GM10248 (cell line): ENCODE data around the gene DIAPH2.

Experiments
- CTCF ChIA-PET: fragments of 300-600 bp; sonication (Branson Sonifier 250); formaldehyde crosslinking; extraction: SDS; loops from one replicate; lab custom pipeline; 2021; ENCODE audit warnings: antibody characterized with exemption; lab: Yijun Ruan, JAX
- POLR2A ChIA-PET: fragments of 350-650 bp; sonication (Branson Sonifier 250); formaldehyde crosslinking; extraction: SDS; loops from one replicate; lab custom pipeline; 2020; ENCODE audit warnings: antibody characterized with exemption; lab: Yijun Ruan, JAX
- DNase-seq: peaks from one replicate; pipeline ENCODE4 v3.0.0; 2012; ENCODE audit errors: extremely low spot score
- CTCF ChIP-seq: IDR thresholded peaks from 2 replicates; pipeline ENCODE4 v1.5.1; 2012; ENCODE audit warnings: mild to moderate bottlenecking, low read depth; ENCODE audit errors: extremely low read depth, missing control alignments, control extremely low read depth

The DIAPH2 gene

DNA sequence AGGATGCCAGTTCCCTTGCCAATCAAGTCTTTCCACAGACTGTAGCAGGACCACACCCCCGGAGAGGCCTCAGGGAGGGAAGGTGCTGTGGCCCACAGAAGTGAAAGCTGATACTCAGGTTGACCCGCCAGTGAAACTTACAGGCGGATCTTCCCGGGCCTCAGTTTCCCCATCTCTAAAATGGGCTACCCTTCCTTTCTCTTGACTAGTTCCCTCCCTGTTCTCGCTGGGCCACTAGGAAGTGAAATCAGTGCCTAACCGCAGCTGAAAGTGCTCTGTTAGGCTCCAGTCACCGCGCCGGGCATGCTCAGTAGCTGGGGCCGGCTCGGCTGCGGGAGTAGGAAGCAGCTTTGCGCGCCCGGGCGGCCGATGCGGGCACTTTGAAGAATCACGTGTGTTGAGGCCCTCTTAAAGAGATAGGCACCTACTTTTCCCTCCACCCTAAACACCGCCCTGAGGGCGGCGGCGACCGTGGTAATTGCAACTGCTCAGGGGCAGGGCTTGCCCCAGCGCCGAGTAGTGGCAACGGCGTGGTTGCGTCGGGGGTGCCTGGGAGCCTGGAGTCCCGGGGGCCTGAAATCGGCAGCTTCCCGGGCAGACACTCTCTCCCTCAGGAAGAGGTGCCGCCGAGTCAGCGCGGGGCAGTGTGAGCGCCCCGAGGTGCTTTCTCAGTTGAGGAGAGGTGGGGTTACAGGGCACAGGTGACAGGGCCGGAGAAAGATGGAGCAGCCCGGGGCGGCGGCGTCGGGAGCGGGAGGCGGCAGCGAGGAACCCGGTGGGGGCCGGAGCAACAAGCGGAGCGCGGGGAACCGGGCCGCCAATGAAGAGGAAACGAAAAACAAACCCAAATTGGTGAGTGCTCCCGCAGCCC is at the start of gene DIAPH2:
Gene DIAPH2 (plus strand): TSS at position 504 of the 871 bp plus-strand sequence.
- peak; percentile 56 for DNase-seq
- TF ChIP-seq CTCF = no peak
- POLR2A ChIA-PET = interaction anchor here (0.6 kb wide), 1 partner anchor 756 kb away, joined by 3 read pairs; no protein-coding TSS in a partner anchor
- CTCF ChIA-PET = no interaction called here

GRCh38 chrX:96650023-96650422 is 34.6 kb upstream of the DIAPH2 start:
- CTCF ChIA-PET = interaction anchor here (0.8 kb wide), 1 partner anchor 12 kb away, joined by 3 read pairs; no protein-coding TSS in a partner anchor

GRCh38 chrX:96655947-96656623 is 28.6 kb upstream of the DIAPH2 start:
- DNase-seq = no peak
- POLR2A ChIA-PET = no interaction called here
- CTCF ChIA-PET = no interaction called here
- no peak for TF ChIP-seq CTCF

More at GRCh38 chrX:96650023-96650422, 34.6 kb upstream of the DIAPH2 start:
- no peak for DNase-seq
- no peak for TF ChIP-seq CTCF
- POLR2A ChIA-PET = no interaction called here

DNA sequence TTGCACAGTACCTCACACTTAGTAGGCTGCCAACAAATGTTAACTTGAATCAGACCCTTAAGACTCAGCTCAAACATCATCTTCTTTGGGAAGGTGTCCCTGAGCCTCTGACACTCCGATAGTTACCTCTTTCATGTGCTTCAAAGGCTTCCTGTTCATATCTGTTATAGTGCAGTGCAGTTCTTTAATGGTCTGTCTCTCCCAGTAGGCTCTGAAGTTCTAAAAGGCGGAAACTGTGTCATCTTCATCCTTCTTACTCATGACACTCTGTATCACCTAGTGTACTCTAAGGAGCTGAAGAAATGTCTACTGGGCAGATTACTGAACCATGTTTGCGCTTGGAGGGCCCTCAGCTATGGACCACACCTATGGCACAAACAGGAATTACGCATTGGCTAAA is 2.1 kb upstream of the DIAPH2 start:
- CTCF ChIA-PET = no interaction called here
- DNase-seq = no peak
- POLR2A ChIA-PET = no interaction called here
- no peak for TF ChIP-seq CTCF

DNA sequence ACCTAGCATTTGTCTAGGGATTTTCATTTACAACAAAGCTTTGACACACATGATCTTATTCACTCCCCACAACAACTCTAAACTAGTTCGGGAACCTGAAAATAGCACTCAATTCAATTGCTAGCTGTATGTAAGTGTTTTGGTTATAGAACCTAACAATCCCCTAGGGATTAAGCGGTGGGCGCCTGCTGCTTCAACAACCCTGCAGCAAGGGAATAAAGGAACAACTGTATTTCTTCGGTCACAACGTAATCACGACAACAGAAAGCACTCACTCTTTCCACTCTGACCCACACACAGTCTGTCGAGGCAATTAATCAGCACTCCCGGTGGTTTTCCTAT is 674 bp upstream of the DIAPH2 start:
- ChIA-PET CTCF (no interaction called here), POLR2A (no interaction called here)
- no peak for TF ChIP-seq CTCF
- DNase-seq = no peak

DNA sequence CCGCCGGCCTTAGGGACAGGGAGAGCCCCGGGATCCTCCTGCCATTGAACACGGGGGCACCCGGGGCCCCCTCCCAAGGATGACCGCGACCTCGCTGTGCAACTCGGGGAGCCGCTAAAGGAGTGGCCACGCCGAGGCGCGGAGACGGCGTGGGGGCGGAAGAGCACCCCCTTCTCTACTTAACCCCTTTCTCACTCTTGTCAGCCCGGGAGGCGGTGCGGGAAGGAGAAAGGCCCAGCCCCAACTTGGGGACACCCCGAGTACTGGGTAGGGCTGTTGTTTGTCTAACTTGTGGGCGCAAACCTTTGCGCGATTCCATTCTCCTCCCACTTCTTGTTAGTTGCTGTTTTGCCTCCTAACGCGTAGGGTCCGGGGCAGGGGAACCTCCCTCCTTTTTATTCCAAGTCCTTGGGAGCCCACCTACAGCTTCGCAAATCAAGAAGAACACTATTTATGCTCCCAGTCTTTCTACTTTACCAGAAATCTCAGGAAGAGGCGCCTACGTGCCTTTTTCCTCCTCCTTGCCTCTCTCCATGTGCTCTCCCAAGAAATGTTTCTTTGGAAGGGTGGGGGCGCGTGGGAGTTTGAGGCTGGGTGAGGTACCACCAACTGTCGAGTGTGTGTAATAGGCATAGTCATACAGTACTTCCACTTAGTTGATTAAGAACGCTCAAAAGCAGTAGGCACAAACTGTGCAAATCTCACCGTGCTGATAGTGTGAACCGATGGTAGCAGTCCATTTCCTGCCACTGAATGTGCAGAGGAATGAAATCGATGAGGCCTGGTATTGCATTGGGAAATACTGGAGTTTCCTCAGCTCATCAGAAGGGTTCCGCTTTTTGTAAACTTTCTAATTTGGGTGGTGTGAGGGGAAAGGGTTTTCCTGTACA is 813 bp downstream of the DIAPH2 start:
- DNase-seq = peak; percentile 29
- CTCF ChIA-PET = interaction anchor here (1.7 kb wide), 2 partner anchors 11 to 13 kb away, joined by 4 read pairs; no protein-coding TSS in a partner anchor
- no peak for TF ChIP-seq CTCF
- POLR2A ChIA-PET = interaction anchor here (0.6 kb wide), 1 partner anchor 755 kb away, joined by 3 read pairs; no protein-coding TSS in a partner anchor
